ENCODE measurements around the gene ATXN1. TPM values are rescaled to one million over a fixed set of nuclear protein-coding genes. Genes with fewer than 3 reads are reported as not detected.

ATXN1 gene
- total RNA-seq, 1 experiment from 2014 or later, result 5.6 TPM

GRCh38 chr6:16727996-16728395 lies 33.3 kb downstream of the ATXN1 start:
- no peak overlapping the region for H3K14ac ChIP-seq (ENCODE audit: insufficient read depth, low read length)
- no peak overlapping the region for H3K4me2 ChIP-seq (ENCODE audit: insufficient read depth, insufficient read length, low read length)
- no peak for TF ChIP-seq CTCF (conservative IDR thresholded peaks at IDR 0.05)
- H4K5ac ChIP-seq (ENCODE audit: insufficient read length, low read depth, low read length), result no peak overlapping the region
- H3K27ac ChIP-seq (ENCODE audit: insufficient read length, low read depth, low read length), result no peak overlapping the region
- H3K4me1 ChIP-seq (ENCODE audit: insufficient read depth, low read length), result no peaks in the 10 kb centered on the region
- H3K4me1 Mint-ChIP-seq, result peaks cover 12 to 20% of the 10 kb centered on the region in 2 experiments
- H2BK120ac ChIP-seq (ENCODE audit: low read depth, low read length, poor library complexity, severe bottlenecking), result no peak overlapping the region
- no peaks in the 10 kb centered on the region for H3K23me2 ChIP-seq (ENCODE audit: insufficient read length, low read depth, low read length, poor library complexity, severe bottlenecking)
- H4K20me1 ChIP-seq (ENCODE audit: control insufficient read depth, insufficient read depth, insufficient read length), result no peaks in the 10 kb centered on the region
- no peak overlapping the region for H3K4me3 Mint-ChIP-seq
- no peak overlapping the region for H4K91ac ChIP-seq (ENCODE audit: insufficient read length, low read depth, low read length)
- H2BK5ac ChIP-seq (ENCODE audit: insufficient read length, low read length), result no peak overlapping the region
- H3K79me2 ChIP-seq (ENCODE audit: insufficient read depth, low read length), result no peaks in the 10 kb centered on the region
- no peak overlapping the region for H2BK12ac ChIP-seq (ENCODE audit: insufficient read length, low read depth, low read length)
- H3K79me1 ChIP-seq (ENCODE audit: insufficient read depth, low read depth, low read length, poor library complexity, severe bottlenecking), result no peaks in the 10 kb centered on the region
- no peaks in the 10 kb centered on the region for H3K27me3 Mint-ChIP-seq (ENCODE audit: low read depth)
- H3K56ac ChIP-seq (ENCODE audit: insufficient read length, low read depth, low read length), result no peak overlapping the region
- no CpG with 5 or more reads among the region's 5 CpGs for WGBS (ENCODE audit: extremely low coverage, insufficient read length, low lambda C conversion rate)
- H3K9me3 ChIP-seq (ENCODE audit: control insufficient read depth, low read depth, low read length), result no peaks in the 10 kb centered on the region
- no peak overlapping the region for H3K9ac ChIP-seq (ENCODE audit: extremely low read depth, insufficient read length, low read length)
- H2BK15ac ChIP-seq (ENCODE audit: low read depth, low read length), result no peak overlapping the region
- H3K36me3 Mint-ChIP-seq (ENCODE audit: insufficient read depth in 1 of 3, low read depth in 3 of 3), result no peaks in the 10 kb centered on the region
- H2BK20ac ChIP-seq (ENCODE audit: low read depth, low read length, poor library complexity, severe bottlenecking), result no peak overlapping the region
- H3K9me3 Mint-ChIP-seq, result no peaks in the 10 kb centered on the region
- peak overlapping the region in 2 of 3 experiments; percentile 7 to 46; a peak in 2 of 7 replicates for H3K27ac Mint-ChIP-seq
- H2AFZ ChIP-seq (ENCODE audit: low read length), result no peak overlapping the region
- no peak overlapping the region for H3K18ac ChIP-seq (ENCODE audit: insufficient read length, low read depth, low read length)
- H4K8ac ChIP-seq (replicated peaks; ENCODE audit: insufficient read length, low read depth, low read length), result no peak overlapping the region
- no peak overlapping the region for H3K23ac ChIP-seq (ENCODE audit: insufficient read length, low read depth, low read length)
- no peak overlapping the region for H3K4ac ChIP-seq (ENCODE audit: low read depth, low read length)
- H3T11ph ChIP-seq (ENCODE audit: low read length), result no peak overlapping the region
- no peak for DNase-seq
- no peak overlapping the region for H2AK5ac ChIP-seq (ENCODE audit: insufficient read length, low read length)
- no peaks in the 10 kb centered on the region for H3K27me3 ChIP-seq (ENCODE audit: insufficient read depth, low read length)
